ENCODE results near the gene GDI1. TPM values are rescaled to one million over a fixed set of nuclear protein-coding genes. Genes with fewer than 3 reads are reported as not detected.

The GDI1 gene
- total RNA-seq, 4 donors from 2014 or later, result 50.5 to 83.5 (median 61.5) TPM

DNA sequence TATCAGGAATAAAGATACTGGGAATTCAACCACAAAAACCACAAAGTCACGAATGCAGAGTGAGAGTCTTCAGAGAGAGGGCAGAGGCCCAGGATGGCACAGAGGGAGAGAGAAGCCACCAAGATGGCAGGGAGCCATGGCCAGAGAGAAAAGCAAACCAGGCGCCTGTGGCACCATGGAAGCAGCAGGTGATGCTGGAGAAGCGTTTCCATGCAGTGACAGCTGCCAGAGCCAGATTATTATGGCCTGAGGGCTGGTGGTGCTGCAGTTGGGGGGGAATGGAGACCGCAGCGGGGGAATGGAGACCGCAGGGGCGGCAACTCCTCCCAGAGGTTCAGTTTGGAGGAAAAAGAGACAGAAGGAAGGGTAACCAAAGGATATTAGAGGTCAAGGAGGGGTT is 19.8 kb upstream of the GDI1 start:
- intact Hi-C loops (cut with DNase I; ENCODE audit: low total_unique reads), result no loop called here
- 68 to 76% methylated on average over 7 of the region's 7 CpGs for WGBS, 2 donors
- no peak overlapping the region for H3K4me3 ChIP-seq (ENCODE audit: low read depth, poor library complexity, severe bottlenecking)
- no peak for DNase-seq (ENCODE audit: low spot score in 2 of 2)
- TF ChIP-seq POLR2A (IDR thresholded peaks at IDR 0.05) (no peak), CTCF (IDR thresholded peaks at IDR 0.05) (no peak)

GRCh38 chrX:154419189-154419588 is 17.8 kb upstream of the GDI1 start:
- intact Hi-C loops (cut with DNase I; ENCODE audit: low total_unique reads), result no loop called here
- 89 to 90% methylated on average over 8 of the region's 8 CpGs for WGBS, 2 donors
- DNase-seq (ENCODE audit: low spot score in 2 of 2), result no peak
- H3K4me3 ChIP-seq (ENCODE audit: low read depth, poor library complexity, severe bottlenecking), result no peak overlapping the region
- TF ChIP-seq CTCF (IDR thresholded peaks at IDR 0.05) (no peak), POLR2A (IDR thresholded peaks at IDR 0.05) (no peak)

DNA sequence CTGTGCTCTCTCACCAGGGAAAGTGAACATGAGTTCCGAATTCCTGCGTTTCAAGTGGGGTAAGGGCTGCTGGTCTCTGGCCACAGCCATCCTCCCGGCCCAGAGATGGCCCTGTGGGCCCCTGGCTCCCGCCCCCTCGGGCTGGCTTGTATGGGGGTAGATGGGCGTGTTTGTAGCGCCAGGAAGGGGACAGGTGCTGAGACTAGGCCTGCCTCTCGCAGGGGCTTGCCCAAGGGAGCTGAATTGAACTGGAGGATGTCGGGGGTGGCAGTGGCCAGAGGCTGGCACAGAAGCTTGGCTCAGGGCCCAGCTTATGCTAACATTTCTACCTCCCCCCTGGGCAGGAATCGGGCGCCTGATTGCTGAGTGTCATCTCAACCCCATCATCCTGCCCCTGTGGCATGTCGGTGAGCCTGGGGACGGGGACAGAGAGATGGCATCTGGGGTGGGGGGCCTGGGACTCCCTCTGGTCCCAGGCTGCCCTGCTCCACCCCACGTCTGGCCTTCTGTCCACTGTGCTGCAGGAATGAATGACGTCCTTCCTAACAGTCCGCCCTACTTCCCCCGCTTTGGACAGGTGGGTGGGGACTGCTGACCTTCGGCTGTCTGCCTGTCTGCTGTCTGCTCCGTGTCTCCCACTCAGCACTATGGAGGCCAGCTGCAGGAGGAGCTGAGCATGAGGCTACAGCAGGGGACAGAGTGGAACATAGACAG is 17.1 kb upstream of the GDI1 start:
- intact Hi-C loops (cut with DNase I; ENCODE audit: low total_unique reads), result no loop called here
- no peak for TF ChIP-seq CTCF (IDR thresholded peaks at IDR 0.05)
- TF ChIP-seq POLR2A (IDR thresholded peaks at IDR 0.05), result no peak
- no peak for DNase-seq (ENCODE audit: low spot score in 2 of 2)
- WGBS, 2 donors, result 81 to 87% methylated on average over 6 to 17 of the region's 19 CpGs
- H3K4me3 ChIP-seq (ENCODE audit: low read depth, poor library complexity, severe bottlenecking), result no peak overlapping the region

DNA sequence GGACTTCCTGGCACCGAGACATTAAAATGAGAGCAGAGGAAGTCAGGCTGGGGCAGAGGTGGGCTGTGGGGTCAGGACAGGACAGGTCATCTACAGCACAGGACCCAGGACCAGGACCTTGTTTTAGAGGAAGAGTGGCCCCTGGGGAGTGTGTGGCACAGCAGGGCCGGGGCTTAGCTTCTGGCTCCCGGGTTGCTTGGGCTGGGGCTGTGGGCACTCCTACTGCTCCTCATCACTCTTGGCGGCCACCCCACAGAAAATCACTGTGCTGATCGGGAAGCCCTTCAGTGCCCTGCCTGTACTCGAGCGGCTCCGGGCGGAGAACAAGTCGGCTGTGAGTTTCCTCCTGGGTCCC is 16.6 kb upstream of the GDI1 start:
- DNase-seq (ENCODE audit: low spot score in 2 of 2), result no peak
- no peak overlapping the region for H3K4me3 ChIP-seq (ENCODE audit: low read depth, poor library complexity, severe bottlenecking)
- TF ChIP-seq CTCF (IDR thresholded peaks at IDR 0.05) (no peak), POLR2A (IDR thresholded peaks at IDR 0.05) (no peak)
- 87 to 90% methylated on average over 6 to 10 of the region's 10 CpGs for WGBS, 2 donors
- intact Hi-C loops (cut with DNase I; ENCODE audit: low total_unique reads), result no loop called here

DNA sequence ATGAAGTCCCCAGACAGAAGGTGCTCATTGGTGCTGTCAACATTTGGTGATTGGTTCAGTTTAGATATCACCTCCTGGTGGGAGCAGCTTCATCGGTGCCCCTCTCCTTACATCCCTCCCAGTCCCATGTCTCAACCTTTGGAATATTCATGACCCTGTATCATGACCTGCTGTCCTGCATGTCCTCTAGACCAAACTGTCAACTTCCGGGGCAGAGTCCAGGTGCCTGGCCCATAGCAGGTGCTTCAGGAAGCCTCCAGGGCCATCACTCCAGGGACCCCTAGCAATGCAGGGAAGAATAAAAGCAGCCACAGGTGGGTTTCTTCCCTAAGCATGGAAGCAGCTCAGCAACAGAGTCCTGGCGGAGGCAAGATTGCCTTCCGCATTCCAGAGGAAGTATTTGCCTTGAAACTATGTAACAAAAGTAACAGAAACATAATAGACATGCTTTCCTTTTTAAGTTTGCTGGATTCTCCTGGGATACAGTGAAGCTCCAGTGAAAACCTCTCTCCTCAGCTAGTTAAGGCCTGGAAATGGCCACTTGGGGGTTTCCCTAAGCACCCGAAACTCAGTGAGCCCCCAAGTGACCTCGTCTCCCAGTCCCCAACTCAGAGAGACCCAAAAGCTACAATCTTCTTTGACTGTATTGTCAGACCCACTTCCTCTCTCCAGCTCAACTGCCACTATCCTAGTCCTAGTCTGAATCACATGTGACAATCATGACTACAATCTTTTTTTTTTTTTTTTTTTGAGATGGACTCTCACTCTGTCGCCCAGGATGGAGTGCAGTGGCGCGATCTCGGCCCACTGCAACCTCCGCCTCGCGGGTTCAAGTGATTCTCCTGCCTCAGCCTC is 9.8 kb upstream of the GDI1 start:
- TF ChIP-seq POLR2A (IDR thresholded peaks at IDR 0.05) (no peak), CTCF (IDR thresholded peaks at IDR 0.05) (no peak)
- WGBS, 2 donors, result 80 to 95% methylated on average over 11 to 13 of the region's 13 CpGs
- H3K4me3 ChIP-seq (ENCODE audit: low read depth, poor library complexity, severe bottlenecking), result no peak overlapping the region
- DNase-seq (ENCODE audit: low spot score in 2 of 2), result no peak
- intact Hi-C loops (cut with DNase I; ENCODE audit: low total_unique reads), result no loop called here
